Measurements from ENCODE around the gene KCNK10.

Gene KCNK10

GRCh38 chr14:88245321-88245720 lies 77.7 kb downstream of the KCNK10 start:
- TF ChIP-seq CTCF (conservative IDR thresholded peaks at IDR 0.05; ENCODE audit: low read length): no peak
- TF ChIP-seq EZH2phosphoT487 (IDR thresholded peaks at IDR 0.05; ENCODE audit: borderline replicate concordance): no peak
- Histone ChIP-seq H3F3A (ENCODE audit: low read depth) (no peaks in the 10 kb centered on the region), H3K4me3 (ENCODE audit: low read length, poor library complexity, severe bottlenecking) (no peak overlapping the region), H3K9ac (ENCODE audit: low read depth, low read length, poor library complexity, severe bottlenecking) (no peak overlapping the region), H3K27me3 (ENCODE audit: insufficient read depth, low read length, poor library complexity, severe bottlenecking) (no peaks in the 10 kb centered on the region), H4K20me1 (ENCODE audit: insufficient read depth, low read length, poor library complexity, severe bottlenecking) (no peaks in the 10 kb centered on the region), H2AFZ (ENCODE audit: low read length) (no peak overlapping the region), H3K79me2 (ENCODE audit: insufficient read depth, low read length) (no peaks in the 10 kb centered on the region), H3K9me2 (replicated peaks; ENCODE audit: low read depth, low read length) (no peaks in the 10 kb centered on the region), H3K4me1 (ENCODE audit: insufficient read depth, low read length, poor library complexity, severe bottlenecking) (peaks cover 4% of the 10 kb centered on the region), H3K4me2 (ENCODE audit: low read depth, low read length, poor library complexity, severe bottlenecking) (no peak overlapping the region), H3K9me3 (ENCODE audit: insufficient read depth, low read depth, low read length) (no peaks in the 10 kb centered on the region), H3K36me3 (ENCODE audit: insufficient read depth, low read length) (no peaks in the 10 kb centered on the region)

- Histone ChIP-seq H3K4me2 (ENCODE audit: low read depth, low read length, poor library complexity, severe bottlenecking) (no peak overlapping the region), H3F3A (ENCODE audit: low read depth) (no peaks in the 10 kb centered on the region), H3K9me3 (ENCODE audit: insufficient read depth, low read depth, low read length) (no peaks in the 10 kb centered on the region), H3K36me3 (ENCODE audit: insufficient read depth, low read length) (no peaks in the 10 kb centered on the region), H3K79me2 (ENCODE audit: insufficient read depth, low read length) (no peaks in the 10 kb centered on the region), H3K4me3 (ENCODE audit: low read length, poor library complexity, severe bottlenecking) (no peak overlapping the region), H3K9me2 (replicated peaks; ENCODE audit: low read depth, low read length) (no peaks in the 10 kb centered on the region), H2AFZ (ENCODE audit: low read length) (no peak overlapping the region), H3K4me1 (ENCODE audit: insufficient read depth, low read length, poor library complexity, severe bottlenecking) (peaks cover 4% of the 10 kb centered on the region), H3K9ac (ENCODE audit: low read depth, low read length, poor library complexity, severe bottlenecking) (no peak overlapping the region), H3K27me3 (ENCODE audit: insufficient read depth, low read length, poor library complexity, severe bottlenecking) (no peaks in the 10 kb centered on the region), H4K20me1 (ENCODE audit: insufficient read depth, low read length, poor library complexity, severe bottlenecking) (no peaks in the 10 kb centered on the region)
- TF ChIP-seq CTCF (conservative IDR thresholded peaks at IDR 0.05; ENCODE audit: low read length) (no peak), EZH2phosphoT487 (IDR thresholded peaks at IDR 0.05; ENCODE audit: borderline replicate concordance) (no peak)
Observed at GRCh38 chr14:88243946-88244345, 79.1 kb downstream of the KCNK10 start.

GRCh38 chr14:88242446-88242845 lies 80.6 kb downstream of the KCNK10 start:
- no peak overlapping the region for H3K9ac ChIP-seq (ENCODE audit: low read depth, low read length, poor library complexity, severe bottlenecking)
- peaks cover 4% of the 10 kb centered on the region for H3K4me1 ChIP-seq (ENCODE audit: insufficient read depth, low read length, poor library complexity, severe bottlenecking)
- no peaks in the 10 kb centered on the region for H3K36me3 ChIP-seq (ENCODE audit: insufficient read depth, low read length)
- no peaks in the 10 kb centered on the region for H3K9me3 ChIP-seq (ENCODE audit: insufficient read depth, low read depth, low read length)
- H4K20me1 ChIP-seq (ENCODE audit: insufficient read depth, low read length, poor library complexity, severe bottlenecking): no peaks in the 10 kb centered on the region
- H3K27me3 ChIP-seq (ENCODE audit: insufficient read depth, low read length, poor library complexity, severe bottlenecking): no peaks in the 10 kb centered on the region
- H3K79me2 ChIP-seq (ENCODE audit: insufficient read depth, low read length): no peaks in the 10 kb centered on the region
- no peak overlapping the region for H2AFZ ChIP-seq (ENCODE audit: low read length)
- H3K9me2 ChIP-seq (replicated peaks; ENCODE audit: low read depth, low read length): no peaks in the 10 kb centered on the region
- H3K4me3 ChIP-seq (ENCODE audit: low read length, poor library complexity, severe bottlenecking): no peak overlapping the region
- TF ChIP-seq EZH2phosphoT487 (IDR thresholded peaks at IDR 0.05; ENCODE audit: borderline replicate concordance): no peak
- TF ChIP-seq CTCF (conservative IDR thresholded peaks at IDR 0.05; ENCODE audit: low read length): no peak
- no peak overlapping the region for H3K4me2 ChIP-seq (ENCODE audit: low read depth, low read length, poor library complexity, severe bottlenecking)
- H3F3A ChIP-seq (ENCODE audit: low read depth): no peaks in the 10 kb centered on the region
